Stimulated activated memory B cell treated with anti-CD40 and anti-IgM and Interleukin-4, amounts not matched to agents 10 μg/mL and 1 μg/mL and 100 μg/mL, for 72 hours (primary cell): Measurements from ENCODE around the gene ZNF319.

ENCODE experiments used
- ATAC-seq: fragments of 150-1000 bp; cut with Tn5 transposase; 2 replicates; pipeline ENCODE4 v1.10.0; 2021
- H3K27ac Mint-ChIP-seq: one replicate; pipeline ENCODE4 v1.8.0; 2022; ENCODE audit warnings: mild to moderate bottlenecking, mixed read lengths
- H3K27me3 Mint-ChIP-seq: one replicate; pipeline ENCODE4 v1.8.0; 2022; ENCODE audit warnings: mixed read lengths
- H3K36me3 Mint-ChIP-seq: one replicate; pipeline ENCODE4 v1.8.0; 2022; ENCODE audit warnings: mixed read lengths
- H3K4me1 Mint-ChIP-seq: one replicate; pipeline ENCODE4 v1.8.0; 2022; ENCODE audit warnings: mixed read lengths
- H3K4me3 Mint-ChIP-seq: one replicate; pipeline ENCODE4 v1.8.0; 2022; ENCODE audit warnings: mild to moderate bottlenecking, moderate library complexity, mixed read lengths
- H3K9me3 Mint-ChIP-seq: one replicate; pipeline ENCODE4 v1.8.0; 2022; ENCODE audit warnings: mixed read lengths

The ZNF319 gene

DNA sequence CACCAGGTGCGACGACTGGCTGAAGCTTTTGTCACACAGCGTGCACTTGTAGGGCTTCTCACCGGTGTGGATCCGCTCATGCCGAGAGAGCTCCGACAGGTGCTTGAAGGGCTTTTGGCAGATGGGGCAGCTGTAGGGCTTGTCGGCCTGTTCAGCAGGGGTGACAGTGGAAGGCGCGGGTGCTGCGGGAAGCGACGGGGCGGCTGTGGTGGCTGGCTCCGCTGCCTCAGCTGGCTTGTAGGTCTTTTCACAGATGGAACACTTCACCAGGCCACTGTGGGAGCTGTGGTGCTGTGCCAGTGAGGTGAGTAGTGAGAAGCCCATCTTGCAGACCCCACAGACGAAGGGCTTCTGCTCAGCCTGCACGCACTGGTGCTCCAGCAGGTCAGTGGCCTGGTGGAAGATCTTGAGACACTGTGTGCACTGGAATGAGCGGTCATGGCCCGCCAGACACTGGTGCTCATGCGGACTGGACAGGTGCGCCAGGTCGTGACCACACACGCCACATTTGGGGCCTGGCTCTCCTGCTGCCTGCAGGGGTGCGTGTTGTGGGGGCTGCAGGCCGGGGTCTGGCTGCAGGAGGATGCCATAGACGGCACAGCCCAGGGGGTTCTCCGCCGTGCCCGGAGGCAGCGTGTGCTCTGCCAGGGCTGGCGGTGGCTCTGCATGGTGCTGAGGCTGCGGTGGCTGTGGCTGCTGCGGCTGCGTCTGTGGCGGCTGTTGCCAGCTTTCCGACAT, 2.8 kb downstream of the ZNF319 start:
- Mint-ChIP-seq H3K27me3 (no peaks in the 10 kb centered on the region), H3K4me3 (no peak overlapping the region), H3K36me3 (peaks cover 18% of the 10 kb centered on the region), H3K27ac (no peak overlapping the region), H3K9me3 (no peaks in the 10 kb centered on the region), H3K4me1 (peaks cover 49% of the 10 kb centered on the region)
- no peak for ATAC-seq

- no peak for ATAC-seq
- peaks cover 44% of the 10 kb centered on the region for H3K4me1 Mint-ChIP-seq
- peaks cover 18% of the 10 kb centered on the region for H3K36me3 Mint-ChIP-seq
- no peaks in the 10 kb centered on the region for H3K9me3 Mint-ChIP-seq
- no peak overlapping the region for H3K4me3 Mint-ChIP-seq
- H3K27ac Mint-ChIP-seq, result no peak overlapping the region
- no peaks in the 10 kb centered on the region for H3K27me3 Mint-ChIP-seq
Observed at GRCh38 chr16:57997176-57997527, 3.3 kb downstream of the ZNF319 start.

DNA sequence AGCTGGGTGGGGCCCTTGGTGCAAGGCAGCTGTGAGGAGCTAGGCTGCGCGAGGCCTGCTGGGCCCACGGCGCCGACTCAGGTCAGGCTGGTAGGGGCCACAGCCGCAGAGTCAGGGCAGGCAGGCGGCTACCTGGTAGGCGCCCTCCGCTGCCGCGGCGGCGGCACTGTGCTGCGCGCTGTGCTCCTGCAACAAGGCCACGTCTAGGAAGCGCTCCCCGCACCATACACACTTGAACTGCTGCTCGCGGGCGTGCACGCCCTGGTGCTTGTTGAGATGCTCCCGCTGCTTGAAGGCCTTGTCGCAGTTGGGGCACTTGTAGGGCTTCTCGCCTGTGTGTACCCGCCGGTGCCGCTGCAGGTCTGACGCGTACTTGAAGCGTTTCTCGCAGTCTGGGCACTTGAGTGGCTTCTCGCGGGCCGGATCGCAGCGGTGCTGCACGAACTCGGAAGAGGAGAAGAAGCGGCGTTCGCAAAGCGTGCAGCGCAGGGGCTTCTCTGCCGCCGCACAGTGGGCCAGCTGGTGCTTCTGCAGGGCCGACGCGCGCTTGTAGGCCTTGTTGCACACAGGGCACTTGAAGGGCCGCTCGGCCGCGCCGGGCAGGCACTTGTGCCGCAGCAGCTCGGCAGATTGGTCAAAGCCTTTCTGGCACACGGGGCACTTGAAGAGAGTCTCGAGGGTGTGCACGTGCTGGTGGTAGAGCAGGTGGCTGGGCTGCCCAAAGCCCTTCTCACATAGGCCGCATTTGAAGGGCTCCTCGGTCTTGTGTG, 3.9 kb downstream of the ZNF319 start:
- no peaks in the 10 kb centered on the region for H3K27me3 Mint-ChIP-seq
- no peaks in the 10 kb centered on the region for H3K9me3 Mint-ChIP-seq
- ATAC-seq, result no peak
- no peak overlapping the region for H3K27ac Mint-ChIP-seq
- H3K4me1 Mint-ChIP-seq, result peaks cover 39% of the 10 kb centered on the region
- no peak overlapping the region for H3K4me3 Mint-ChIP-seq
- peaks cover 18% of the 10 kb centered on the region for H3K36me3 Mint-ChIP-seq

GRCh38 chr16:57995721-57996405, 4.6 kb downstream of the ZNF319 start:
- H3K9me3 Mint-ChIP-seq, result no peaks in the 10 kb centered on the region
- H3K36me3 Mint-ChIP-seq, result peaks cover 18% of the 10 kb centered on the region
- no peak overlapping the region for H3K27ac Mint-ChIP-seq
- peaks cover 33% of the 10 kb centered on the region for H3K4me1 Mint-ChIP-seq
- no peak overlapping the region for H3K4me3 Mint-ChIP-seq
- no peaks in the 10 kb centered on the region for H3K27me3 Mint-ChIP-seq
- no peak for ATAC-seq

DNA sequence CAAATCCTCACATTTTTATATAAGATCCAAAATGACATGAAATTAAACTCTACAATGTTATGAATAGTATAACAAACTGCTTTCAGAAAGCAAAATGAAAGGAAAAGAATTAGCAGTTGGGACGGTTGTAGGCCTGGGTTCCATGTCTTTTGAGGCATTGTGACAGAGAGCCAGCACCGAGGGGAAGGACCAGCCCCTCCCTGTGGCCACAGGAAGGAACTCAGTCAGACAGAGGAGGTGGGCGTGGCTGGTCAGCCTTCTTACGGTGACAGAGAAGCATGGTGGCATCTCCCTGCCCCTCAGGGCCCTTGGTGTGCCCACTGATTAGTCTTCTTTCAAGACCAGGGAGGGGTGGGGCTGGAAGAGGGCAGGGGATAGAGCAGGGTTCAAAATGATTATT, 5.7 kb downstream of the ZNF319 start:
- no peak overlapping the region for H3K4me3 Mint-ChIP-seq
- H3K27ac Mint-ChIP-seq, result no peak overlapping the region
- peak; percentile 57 for ATAC-seq
- peaks cover 18% of the 10 kb centered on the region for H3K36me3 Mint-ChIP-seq
- H3K4me1 Mint-ChIP-seq, result peaks cover 33% of the 10 kb centered on the region
- no peaks in the 10 kb centered on the region for H3K9me3 Mint-ChIP-seq
- no peaks in the 10 kb centered on the region for H3K27me3 Mint-ChIP-seq

DNA sequence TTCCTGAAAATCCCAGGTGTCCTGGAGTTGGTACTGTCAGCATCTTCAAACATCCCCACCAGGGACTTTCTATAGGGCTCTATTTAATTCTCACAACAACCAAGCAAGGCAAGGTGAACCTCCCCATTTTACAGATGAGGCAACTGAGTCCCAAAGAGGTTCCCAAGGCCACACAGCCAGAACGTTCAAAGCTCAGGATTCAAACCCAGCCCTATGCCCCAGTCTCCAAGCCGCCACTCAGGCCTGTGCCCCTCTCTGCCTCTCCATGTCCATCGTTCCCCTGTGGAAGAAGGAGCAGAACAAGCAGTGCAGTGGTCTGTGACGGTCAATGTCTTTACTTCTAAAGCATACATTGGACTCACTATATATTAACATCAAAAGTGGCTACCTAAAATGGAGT, 6.1 kb downstream of the ZNF319 start:
- peaks cover 18% of the 10 kb centered on the region for H3K36me3 Mint-ChIP-seq
- ATAC-seq, result no peak
- H3K27ac Mint-ChIP-seq, result no peak overlapping the region
- H3K4me3 Mint-ChIP-seq, result no peak overlapping the region
- peaks cover 30% of the 10 kb centered on the region for H3K4me1 Mint-ChIP-seq
- H3K9me3 Mint-ChIP-seq, result no peaks in the 10 kb centered on the region
- H3K27me3 Mint-ChIP-seq, result no peaks in the 10 kb centered on the region

GRCh38 chr16:57993897-57994296, 6.6 kb downstream of the ZNF319 start:
- no peaks in the 10 kb centered on the region for H3K27me3 Mint-ChIP-seq
- ATAC-seq, result no peak
- peaks cover 25% of the 10 kb centered on the region for H3K4me1 Mint-ChIP-seq
- no peaks in the 10 kb centered on the region for H3K9me3 Mint-ChIP-seq
- H3K27ac Mint-ChIP-seq, result no peak overlapping the region
- H3K36me3 Mint-ChIP-seq, result peaks cover 18% of the 10 kb centered on the region
- H3K4me3 Mint-ChIP-seq, result no peak overlapping the region

- Mint-ChIP-seq H3K36me3 (peaks cover 18% of the 10 kb centered on the region), H3K4me1 (peaks cover 20% of the 10 kb centered on the region), H3K27ac (no peak overlapping the region), H3K27me3 (no peaks in the 10 kb centered on the region), H3K9me3 (no peaks in the 10 kb centered on the region), H3K4me3 (no peak overlapping the region)
- no peak for ATAC-seq
Observed at GRCh38 chr16:57993438-57993837, 7.0 kb downstream of the ZNF319 start.

GRCh38 chr16:57992084-57992483, 8.4 kb downstream of the ZNF319 start:
- no peak overlapping the region for H3K4me3 Mint-ChIP-seq
- no peaks in the 10 kb centered on the region for H3K27me3 Mint-ChIP-seq
- peaks cover 18% of the 10 kb centered on the region for H3K4me1 Mint-ChIP-seq
- ATAC-seq, result no peak
- no peak overlapping the region for H3K27ac Mint-ChIP-seq
- H3K36me3 Mint-ChIP-seq, result peaks cover 12% of the 10 kb centered on the region
- no peaks in the 10 kb centered on the region for H3K9me3 Mint-ChIP-seq

DNA sequence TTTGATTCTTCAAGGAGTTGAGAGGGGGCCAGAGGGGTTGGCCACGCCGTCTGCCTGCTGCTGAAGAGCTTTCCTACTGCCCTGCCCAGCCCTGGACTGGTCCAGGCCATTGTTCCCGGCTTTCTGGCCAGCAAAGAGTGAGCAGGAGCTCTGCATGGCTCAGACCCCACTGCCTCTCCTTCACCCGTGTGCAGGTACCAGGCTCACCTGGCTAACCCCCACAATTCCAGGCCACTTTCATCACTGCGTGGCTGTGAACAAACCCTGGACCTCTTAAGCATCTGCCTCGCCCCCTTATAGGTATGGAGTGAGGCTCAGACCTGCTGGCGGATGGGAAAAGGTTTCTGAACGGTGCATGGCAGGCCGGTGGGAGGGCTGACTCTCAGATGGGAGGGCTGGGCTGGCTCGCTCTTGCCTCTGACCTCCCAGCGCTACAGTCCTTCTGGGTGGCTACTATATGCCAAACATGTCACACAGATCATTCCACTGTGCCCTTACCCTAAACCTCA, 8.9 kb downstream of the ZNF319 start:
- H3K27ac Mint-ChIP-seq, result no peak overlapping the region
- H3K27me3 Mint-ChIP-seq, result no peaks in the 10 kb centered on the region
- no peak overlapping the region for H3K4me3 Mint-ChIP-seq
- no peaks in the 10 kb centered on the region for H3K9me3 Mint-ChIP-seq
- H3K36me3 Mint-ChIP-seq, result peaks cover 7% of the 10 kb centered on the region
- H3K4me1 Mint-ChIP-seq, result peaks cover 18% of the 10 kb centered on the region
- ATAC-seq, result no peak

GRCh38 chr16:57988929-57989328, 11.5 kb downstream of the ZNF319 start:
- no peak overlapping the region for H3K4me3 Mint-ChIP-seq
- no peak for ATAC-seq
- H3K36me3 Mint-ChIP-seq, result no peaks in the 10 kb centered on the region
- H3K4me1 Mint-ChIP-seq, result peaks cover 16% of the 10 kb centered on the region
- no peaks in the 10 kb centered on the region for H3K9me3 Mint-ChIP-seq
- H3K27me3 Mint-ChIP-seq, result peaks cover 20% of the 10 kb centered on the region
- no peak overlapping the region for H3K27ac Mint-ChIP-seq

DNA sequence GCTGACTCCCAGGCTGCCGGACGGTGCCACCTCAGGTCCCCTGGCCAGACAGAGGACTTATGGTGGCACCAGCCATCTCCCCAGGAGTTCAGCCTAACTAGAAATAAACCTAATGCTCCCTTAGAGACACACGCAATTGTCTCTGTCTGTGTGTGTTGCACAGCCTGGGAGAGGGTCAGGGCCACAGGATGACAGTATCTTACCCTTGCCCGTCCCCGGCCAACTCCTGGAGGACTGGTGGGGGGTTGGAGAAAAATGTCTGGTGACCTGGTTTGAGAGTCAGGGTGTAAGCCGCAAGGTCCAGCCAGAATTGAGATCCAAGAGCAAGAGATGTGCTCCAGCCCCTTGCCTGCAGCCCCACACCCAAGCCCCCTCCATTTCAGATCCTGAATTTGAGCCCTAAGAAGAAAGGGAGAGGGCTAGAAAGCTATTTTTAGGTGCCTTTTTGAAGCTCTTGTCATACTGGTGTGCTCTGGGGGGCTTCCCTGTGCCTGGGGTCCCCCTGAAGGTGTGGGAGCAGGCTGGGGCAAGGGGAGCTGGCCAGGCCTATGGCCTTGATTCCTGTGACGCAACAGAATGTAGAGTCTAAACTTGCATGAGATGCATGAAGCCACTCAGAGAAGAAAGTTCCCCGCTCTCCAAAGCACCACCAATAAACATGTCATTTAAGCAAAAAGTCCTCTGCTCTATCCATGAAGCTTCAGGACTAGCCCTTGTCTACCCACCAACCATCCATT, 12.9 kb downstream of the ZNF319 start:
- no peak overlapping the region for H3K4me3 Mint-ChIP-seq
- H3K36me3 Mint-ChIP-seq, result no peaks in the 10 kb centered on the region
- no peaks in the 10 kb centered on the region for H3K9me3 Mint-ChIP-seq
- H3K4me1 Mint-ChIP-seq, result peaks cover 16% of the 10 kb centered on the region
- no peak overlapping the region for H3K27ac Mint-ChIP-seq
- peaks cover 22% of the 10 kb centered on the region for H3K27me3 Mint-ChIP-seq
- ATAC-seq, result no peak

DNA sequence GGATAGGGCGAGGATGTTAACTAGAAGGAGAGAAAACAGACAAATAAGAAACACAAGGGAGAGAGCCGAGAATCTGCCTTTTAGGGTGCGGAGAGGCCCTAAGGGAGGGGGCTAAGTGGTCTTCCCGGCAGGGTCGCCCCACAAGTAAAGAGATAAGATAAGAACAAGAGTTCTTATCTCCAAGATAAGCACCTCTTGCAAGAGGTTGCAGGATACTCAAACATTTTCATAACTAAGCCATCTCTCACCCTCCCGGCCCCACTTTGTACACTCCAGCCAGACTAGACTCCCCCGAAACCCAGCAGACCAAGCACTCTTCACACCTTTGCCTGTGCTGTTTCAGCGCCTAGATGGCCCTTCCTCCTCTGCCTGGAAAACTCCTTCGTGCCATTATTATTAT, 14.3 kb downstream of the ZNF319 start:
- Mint-ChIP-seq H3K9me3 (no peaks in the 10 kb centered on the region), H3K36me3 (no peaks in the 10 kb centered on the region), H3K4me3 (no peak overlapping the region), H3K27me3 (peaks cover 36% of the 10 kb centered on the region), H3K4me1 (peaks cover 23% of the 10 kb centered on the region), H3K27ac (no peak overlapping the region)
- no peak for ATAC-seq

DNA sequence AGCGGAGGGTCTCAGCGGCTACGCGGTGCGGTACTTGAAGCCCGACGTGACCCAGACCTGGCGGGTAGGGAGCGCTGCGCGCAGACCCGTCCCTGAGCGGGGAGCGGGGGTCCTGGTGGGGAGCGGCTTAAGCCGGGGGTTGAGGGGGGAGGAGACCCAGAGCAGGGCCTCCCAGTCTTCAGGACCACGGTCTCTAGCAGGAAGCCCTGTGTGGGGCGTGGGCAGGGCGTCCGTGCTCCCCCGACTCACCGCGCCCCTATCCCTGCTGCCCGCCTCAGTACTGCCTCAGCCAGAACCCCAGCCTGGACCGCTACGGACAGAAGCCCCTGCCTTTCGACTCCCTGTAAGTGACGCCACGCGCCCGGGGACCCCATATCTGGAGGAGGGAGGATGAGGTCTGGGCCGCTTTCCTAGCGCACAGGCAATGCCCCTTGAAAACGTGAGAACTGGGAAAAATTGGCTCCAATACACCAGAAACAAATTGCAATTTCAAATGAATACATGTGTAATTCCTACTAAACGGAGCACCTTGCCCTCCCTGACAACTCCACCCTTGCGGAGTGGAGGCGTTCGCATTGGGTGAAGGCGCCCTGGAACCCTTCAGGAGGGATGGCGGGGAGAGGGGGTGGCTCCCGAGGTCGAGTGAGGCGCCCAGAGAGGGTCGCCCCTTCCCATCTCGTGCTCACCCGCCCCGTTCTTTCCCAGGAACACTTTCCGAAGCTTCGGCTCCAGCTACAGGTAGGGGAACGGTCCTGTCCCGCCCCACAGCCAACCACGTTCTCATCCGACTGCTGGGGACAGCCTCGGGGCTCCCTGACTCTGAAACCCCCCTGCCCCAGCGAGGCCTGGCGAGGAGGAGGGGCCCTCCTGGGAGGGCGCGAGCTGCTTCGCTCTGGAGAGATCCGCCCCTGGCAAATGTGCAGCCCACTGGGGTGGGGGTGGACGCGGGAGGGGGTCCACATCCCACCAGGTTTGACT, 15.0 kb downstream of the ZNF319 start:
- H3K9me3 Mint-ChIP-seq, result no peaks in the 10 kb centered on the region
- peak overlapping the region; percentile 75 for H3K27ac Mint-ChIP-seq
- peaks cover 38% of the 10 kb centered on the region for H3K27me3 Mint-ChIP-seq
- ATAC-seq, result peak; percentile 52
- H3K36me3 Mint-ChIP-seq, result no peaks in the 10 kb centered on the region
- peak overlapping the region; percentile 84 for H3K4me3 Mint-ChIP-seq
- H3K4me1 Mint-ChIP-seq, result peaks cover 23% of the 10 kb centered on the region
